Ovary (tissue), 3 donors: ENCODE results near the gene TBC1D26.

Source experiments
- POLR2A ChIP-seq: fragments of 450-650 bp; IDR thresholded peaks from one replicate; pipeline ENCODE4 v1.6.1; 2017; ENCODE audit warnings: antibody characterized with exemption, mild to moderate bottlenecking, moderate library complexity
- TF ChIP-seq, protein P1 (sequence below), 3 donors: fragments of 450-650 bp in 2 of 3; fragments of 200-600 bp in 1 of 3; IDR thresholded peaks; one replicate each; pipeline versions ENCODE4 v1.5.1 to v1.8.0; 2016 to 2022; ENCODE audit warnings: antibody characterized with exemption in 3 of 3, mild to moderate bottlenecking in 1 of 3
- donor health status: DM: no; HTN: no; CAD: no.

- no peak for TF ChIP-seq POLR2A
- TF ChIP-seq, protein P1, sequence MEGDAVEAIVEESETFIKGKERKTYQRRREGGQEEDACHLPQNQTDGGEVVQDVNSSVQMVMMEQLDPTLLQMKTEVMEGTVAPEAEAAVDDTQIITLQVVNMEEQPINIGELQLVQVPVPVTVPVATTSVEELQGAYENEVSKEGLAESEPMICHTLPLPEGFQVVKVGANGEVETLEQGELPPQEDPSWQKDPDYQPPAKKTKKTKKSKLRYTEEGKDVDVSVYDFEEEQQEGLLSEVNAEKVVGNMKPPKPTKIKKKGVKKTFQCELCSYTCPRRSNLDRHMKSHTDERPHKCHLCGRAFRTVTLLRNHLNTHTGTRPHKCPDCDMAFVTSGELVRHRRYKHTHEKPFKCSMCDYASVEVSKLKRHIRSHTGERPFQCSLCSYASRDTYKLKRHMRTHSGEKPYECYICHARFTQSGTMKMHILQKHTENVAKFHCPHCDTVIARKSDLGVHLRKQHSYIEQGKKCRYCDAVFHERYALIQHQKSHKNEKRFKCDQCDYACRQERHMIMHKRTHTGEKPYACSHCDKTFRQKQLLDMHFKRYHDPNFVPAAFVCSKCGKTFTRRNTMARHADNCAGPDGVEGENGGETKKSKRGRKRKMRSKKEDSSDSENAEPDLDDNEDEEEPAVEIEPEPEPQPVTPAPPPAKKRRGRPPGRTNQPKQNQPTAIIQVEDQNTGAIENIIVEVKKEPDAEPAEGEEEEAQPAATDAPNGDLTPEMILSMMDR (IDR thresholded peaks at IDR 0.05) = no peak
Measured at GRCh38 chr17:15780188-15780587, 48.1 kb downstream of the TBC1D26 start.
